Fibroblast of the aortic adventitia (primary cell): ENCODE results near the gene TPM1. TPM values are rescaled to one million over a fixed set of nuclear protein-coding genes. Genes with fewer than 3 reads are reported as not detected.

Experiments used
- DNase-seq: peaks from one replicate; pipeline ENCODE4 v3.0.0-alpha.2; 2010; ENCODE audit warnings: low read depth
- H3K4me3 ChIP-seq: 2 replicates; pipeline ENCODE4 v1.5.1; 2011; ENCODE audit warnings: low read depth, mild to moderate bottlenecking, control low read depth, low read length, moderate library complexity
- total RNA-seq: library from RNA; depleted of rRNA; stranded (reverse); fragments of >200 nt; gene quantifications from 2 replicates; pipeline ENCODE4 v1.2.3, GENCODE V29; 2012; ENCODE audit warnings: low replicate concordance
- TF ChIP-seq, protein P1 (sequence below): IDR thresholded peaks from 2 replicates; pipeline ENCODE4 v1.5.1; 2011; ENCODE audit warnings: mild to moderate bottlenecking, low read length, control low read depth, inconsistent platforms; ENCODE audit not compliant: insufficient read depth

The TPM1 gene
- total RNA-seq, 1 donor: 261 TPM

- peak; percentile 71 for DNase-seq
- H3K4me3 ChIP-seq: peak overlapping the region; percentile 83
- TF ChIP-seq, protein P1, sequence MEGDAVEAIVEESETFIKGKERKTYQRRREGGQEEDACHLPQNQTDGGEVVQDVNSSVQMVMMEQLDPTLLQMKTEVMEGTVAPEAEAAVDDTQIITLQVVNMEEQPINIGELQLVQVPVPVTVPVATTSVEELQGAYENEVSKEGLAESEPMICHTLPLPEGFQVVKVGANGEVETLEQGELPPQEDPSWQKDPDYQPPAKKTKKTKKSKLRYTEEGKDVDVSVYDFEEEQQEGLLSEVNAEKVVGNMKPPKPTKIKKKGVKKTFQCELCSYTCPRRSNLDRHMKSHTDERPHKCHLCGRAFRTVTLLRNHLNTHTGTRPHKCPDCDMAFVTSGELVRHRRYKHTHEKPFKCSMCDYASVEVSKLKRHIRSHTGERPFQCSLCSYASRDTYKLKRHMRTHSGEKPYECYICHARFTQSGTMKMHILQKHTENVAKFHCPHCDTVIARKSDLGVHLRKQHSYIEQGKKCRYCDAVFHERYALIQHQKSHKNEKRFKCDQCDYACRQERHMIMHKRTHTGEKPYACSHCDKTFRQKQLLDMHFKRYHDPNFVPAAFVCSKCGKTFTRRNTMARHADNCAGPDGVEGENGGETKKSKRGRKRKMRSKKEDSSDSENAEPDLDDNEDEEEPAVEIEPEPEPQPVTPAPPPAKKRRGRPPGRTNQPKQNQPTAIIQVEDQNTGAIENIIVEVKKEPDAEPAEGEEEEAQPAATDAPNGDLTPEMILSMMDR: no peak
Observed at GRCh38 chr15:63048776-63049665, 6.5 kb downstream of the TPM1 start.

- H3K4me3 ChIP-seq: peak overlapping the region; percentile 83
- TF ChIP-seq, protein P1: no peak
- no peak for DNase-seq
Observed at GRCh38 chr15:63049783-63050371, 7.3 kb downstream of the TPM1 start.

DNA sequence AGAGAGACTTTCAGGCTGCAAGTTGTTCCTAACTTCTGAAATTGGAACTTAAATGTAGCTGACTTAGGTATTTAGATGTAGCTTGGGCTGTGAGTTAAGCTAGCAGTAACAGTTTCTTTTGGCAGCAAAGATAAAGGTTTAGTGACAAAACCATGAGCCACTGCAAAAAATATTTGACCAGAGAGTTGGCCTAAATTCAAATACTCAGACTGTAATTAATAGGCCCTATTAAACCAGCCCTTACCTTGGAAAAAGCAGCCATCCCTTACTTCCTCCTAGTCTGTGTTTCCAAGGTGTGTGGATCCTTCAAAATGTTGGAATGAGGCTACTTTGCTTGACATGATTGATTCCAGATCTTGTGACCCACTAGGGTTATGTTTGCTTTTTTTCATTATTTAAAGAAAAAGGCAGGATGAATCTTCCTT is 8.2 kb downstream of the TPM1 start:
- TF ChIP-seq, protein P1: no peak
- H3K4me3 ChIP-seq: peak overlapping the region; percentile 83
- peak; percentile 64 for DNase-seq

- peak overlapping the region; percentile 23 for H3K4me3 ChIP-seq
- peak; percentile 87 for DNase-seq
- TF ChIP-seq, protein P1: no peak
Observed at GRCh38 chr15:63051156-63052066, 8.9 kb downstream of the TPM1 start.

- TF ChIP-seq, protein P1: no peak
- no peak overlapping the region for H3K4me3 ChIP-seq
- no peak for DNase-seq
Observed at GRCh38 chr15:63052077-63052841, 9.7 kb downstream of the TPM1 start.
